ENCODE results near the gene TEKT2. TPM values are rescaled to one million over a fixed set of nuclear protein-coding genes. Genes with fewer than 3 reads are reported as not detected.

TEKT2 gene
- total RNA-seq, 4 donors from 2014 or later: 0.38 TPM; not detected in 3

GRCh38 chr1:36055706-36056105 lies 28.2 kb upstream of the TEKT2 start:
- no peak overlapping the region for H3K4me3 ChIP-seq (ENCODE audit: low read depth, poor library complexity, severe bottlenecking)
- intact Hi-C loops (cut with DNase I; ENCODE audit: low total_unique reads): no loop called here
- TF ChIP-seq POLR2A (IDR thresholded peaks at IDR 0.05): no peak
- no peak for TF ChIP-seq CTCF (IDR thresholded peaks at IDR 0.05)
- no peak for DNase-seq (ENCODE audit: low spot score in 2 of 2)
- 91% methylated on average over 5 of the region's 5 CpGs for WGBS, 2 donors

- no peak for TF ChIP-seq CTCF (IDR thresholded peaks at IDR 0.05)
- no peak for TF ChIP-seq POLR2A (IDR thresholded peaks at IDR 0.05)
- intact Hi-C loops (cut with DNase I; ENCODE audit: low total_unique reads): no loop called here
- WGBS, 2 donors: 88 to 100% methylated on average over 1 of the region's 1 CpG
- no peak for DNase-seq (ENCODE audit: low spot score in 2 of 2)
- H3K4me3 ChIP-seq (ENCODE audit: low read depth, poor library complexity, severe bottlenecking): no peak overlapping the region
Measured at GRCh38 chr1:36062315-36062714, 21.6 kb upstream of the TEKT2 start.

DNA sequence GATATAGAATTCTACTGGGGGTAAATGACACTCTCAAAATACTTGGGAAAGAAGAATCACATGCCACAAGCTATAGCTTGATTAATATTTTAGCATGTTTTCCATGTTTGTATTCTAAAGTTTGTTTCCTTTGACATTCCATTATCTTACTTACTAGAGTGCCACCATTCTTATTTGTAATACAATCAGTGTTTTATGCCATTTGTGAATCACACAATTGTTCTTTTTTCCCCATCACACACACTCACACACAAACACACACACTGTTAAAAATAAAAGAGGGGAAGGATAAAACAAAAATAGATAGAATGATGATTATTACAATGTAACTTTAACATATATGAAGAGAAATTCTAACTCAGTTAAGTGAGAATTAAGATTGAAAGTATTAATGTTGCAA lies 16.0 kb upstream of the TEKT2 start:
- H3K4me3 ChIP-seq (ENCODE audit: low read depth, poor library complexity, severe bottlenecking): no peak overlapping the region
- intact Hi-C loops (cut with DNase I; ENCODE audit: low total_unique reads): no loop called here
- no peak for TF ChIP-seq POLR2A (IDR thresholded peaks at IDR 0.05)
- no peak for TF ChIP-seq CTCF (IDR thresholded peaks at IDR 0.05)
- no peak for DNase-seq (ENCODE audit: low spot score in 2 of 2)

DNA sequence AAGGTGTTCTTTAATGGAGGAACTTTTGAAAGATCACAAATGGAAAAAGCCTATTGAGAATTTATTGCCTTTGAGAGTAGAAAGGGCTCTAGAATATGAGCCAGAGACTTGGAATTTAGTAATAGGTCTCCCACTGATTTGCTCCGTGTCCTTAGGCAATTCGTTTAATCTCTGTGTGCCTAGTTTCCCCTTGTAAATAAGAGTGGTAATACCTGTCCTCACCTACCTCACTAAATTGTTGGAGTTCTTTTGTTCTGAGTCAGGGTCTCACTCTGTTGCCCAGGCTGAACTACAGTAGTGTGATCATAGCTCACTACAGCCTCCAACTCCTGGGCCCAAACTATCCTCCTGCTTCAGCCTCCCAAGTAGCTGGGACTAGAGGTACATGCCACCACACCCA lies 15.0 kb upstream of the TEKT2 start:
- TF ChIP-seq POLR2A (IDR thresholded peaks at IDR 0.05): no peak
- no peak for TF ChIP-seq CTCF (IDR thresholded peaks at IDR 0.05)
- DNase-seq (ENCODE audit: low spot score in 2 of 2): no peak
- intact Hi-C loops (cut with DNase I; ENCODE audit: low total_unique reads): no loop called here
- no peak overlapping the region for H3K4me3 ChIP-seq (ENCODE audit: low read depth, poor library complexity, severe bottlenecking)
- WGBS, 2 donors: 78 to 89% methylated on average over 2 of the region's 2 CpGs

- DNase-seq (ENCODE audit: low spot score in 2 of 2): no peak
- intact Hi-C loops (cut with DNase I; ENCODE audit: low total_unique reads): no loop called here
- TF ChIP-seq POLR2A (IDR thresholded peaks at IDR 0.05) (no peak), CTCF (IDR thresholded peaks at IDR 0.05) (no peak)
- no peak overlapping the region for H3K4me3 ChIP-seq (ENCODE audit: low read depth, poor library complexity, severe bottlenecking)
- WGBS, 2 donors: 73 to 76% methylated on average over 2 of the region's 2 CpGs
Measured at GRCh38 chr1:36070349-36070748, 13.5 kb upstream of the TEKT2 start.

DNA sequence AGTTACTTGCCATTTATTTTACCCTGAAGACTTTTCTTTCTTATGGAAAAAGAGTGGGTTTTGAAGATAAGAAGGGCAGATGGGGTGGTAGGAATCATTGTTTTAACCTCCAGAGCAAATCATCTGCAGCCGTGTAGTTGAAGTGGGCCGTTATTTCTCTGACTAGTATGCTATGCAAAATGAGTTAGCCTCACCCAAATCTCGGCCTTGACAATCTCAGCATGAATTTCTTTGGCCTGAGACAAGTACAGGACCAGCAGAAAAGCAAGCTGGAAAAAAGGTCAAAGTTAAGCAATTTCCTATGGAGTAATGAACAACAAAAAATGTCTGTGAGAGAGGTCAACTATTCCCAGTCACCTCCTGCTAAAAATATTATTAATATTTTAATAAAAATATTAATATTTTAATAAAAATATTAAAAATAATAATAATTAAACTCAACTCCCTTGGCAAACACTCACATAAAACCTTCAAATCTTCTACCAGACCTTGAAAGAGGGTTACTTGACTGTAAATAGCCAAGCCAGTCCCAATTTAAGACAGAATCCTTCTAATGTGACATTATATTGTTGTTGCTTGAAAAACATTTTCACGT lies 6.8 kb upstream of the TEKT2 start:
- 59 to 63% methylated on average over 4 of the region's 4 CpGs for WGBS, 2 donors
- DNase-seq (ENCODE audit: low spot score in 2 of 2): no peak
- intact Hi-C loops (cut with DNase I; ENCODE audit: low total_unique reads): no loop called here
- no peak overlapping the region for H3K4me3 ChIP-seq (ENCODE audit: low read depth, poor library complexity, severe bottlenecking)
- TF ChIP-seq POLR2A (IDR thresholded peaks at IDR 0.05) (no peak), CTCF (IDR thresholded peaks at IDR 0.05) (no peak)

Measured in lower leg skin (tissue), 4 donors.